ENCODE measurements around the gene DUSP19. TPM values are rescaled to one million over a fixed set of nuclear protein-coding genes. Genes with fewer than 3 reads are reported as not detected.

DUSP19 gene
- total and polyA plus RNA-seq, 2 of the 8 experiments (the other 6 are each of a cell fraction or from before 2014, with no cell fraction given): 0.73 to 2.3 TPM

DNA sequence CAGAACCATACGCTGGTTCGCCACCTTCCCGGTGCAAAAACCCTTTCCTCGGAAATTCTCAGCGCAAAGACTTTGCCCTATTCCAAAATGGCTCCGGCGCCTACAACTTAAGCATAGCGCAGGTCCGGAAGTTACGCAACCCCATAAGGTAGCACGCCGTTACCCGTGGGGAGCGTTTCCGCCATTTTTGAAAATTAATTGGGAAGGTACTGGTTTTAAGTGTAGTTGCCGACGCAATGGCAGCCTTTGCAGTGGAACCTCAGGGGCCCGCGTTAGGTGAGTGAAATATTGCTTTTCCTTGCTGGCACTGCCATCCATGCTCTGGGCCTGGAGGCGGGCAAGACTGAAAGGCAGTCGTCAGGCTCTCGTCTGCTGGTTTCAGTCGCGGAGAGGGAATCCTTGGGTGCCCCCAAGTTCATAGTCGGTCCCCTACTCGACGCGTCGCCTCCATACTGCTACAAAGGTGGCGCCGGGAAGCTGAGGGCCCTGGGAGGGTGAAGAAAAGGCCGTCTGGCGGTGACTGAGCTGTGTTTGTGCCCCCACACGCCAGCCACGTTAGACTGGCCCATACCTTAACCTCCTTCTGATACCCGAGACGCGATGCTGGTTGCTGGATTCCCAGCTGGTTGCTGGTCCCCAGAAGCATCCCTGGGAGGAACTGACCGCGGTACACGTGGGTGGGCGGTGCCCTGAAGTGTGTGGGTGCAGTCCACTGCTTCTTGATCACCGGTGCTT lies 45.8 kb downstream of the DUSP19 start, which contains the start of gene NUP35:
NUP35 (plus strand) TSS at position 222 of the 735 bp plus-strand sequence; CDS start at position 237, 15 bp downstream.
- H4K91ac ChIP-seq (replicated peaks; ENCODE audit: insufficient read length, low read length): peak within 1 kb of the TSS; percentile 89
- peak within 1 kb of the TSS; percentile 77 for H3K56ac ChIP-seq (replicated peaks; ENCODE audit: insufficient read length, low read depth, low read length)
- no peaks in the 10 kb centered on the region for H3K9me3 ChIP-seq (ENCODE audit: insufficient read depth in 2 of 2, low read depth in 1 of 2, low read length in 1 of 2)
- H3K79me2 ChIP-seq (ENCODE audit: control insufficient read depth in 1 of 2, insufficient read depth in 2 of 2, low read length in 2 of 2): peaks cover 18 to 50% of the 10 kb centered on the region in 2 experiments
- peaks cover under 1 to 11% (median 4%) of the 10 kb centered on the region in 4 experiments; a peak in 3 of 8 replicates for H3K36me3 ChIP-seq (ENCODE audit: control insufficient read depth in 2 of 4, insufficient read depth in 4 of 4, low read length in 3 of 4)
- no peak within 1 kb of the TSS for H3K23ac ChIP-seq (ENCODE audit: insufficient read length)
- H2BK20ac ChIP-seq (ENCODE audit: low read length): no peak within 1 kb of the TSS
- H4K5ac ChIP-seq (ENCODE audit: insufficient read length, low read depth, low read length): peak within 1 kb of the TSS; percentile 98
- ChIA-PET POLR2A (ENCODE audit: partially characterized antibody) (interaction anchor here (0.7 to 2.4 kb wide), 21 partner anchors 8 to 409 kb away, joined by 3 to 13 read pairs (median 4); partner anchors contain the start of genes DNAJC10 and DUSP19), CTCF (ENCODE audit: partially characterized antibody) (interaction anchor here (0.5 to 1.3 kb wide), 4 partner anchors 12 to 1085 kb away, joined by 3 to 5 read pairs (median 4); partner anchors contain the start of gene DUSP19)
- peak within 1 kb of the TSS; percentile 99 for H3K18ac ChIP-seq (ENCODE audit: extremely low read depth, low read length)
- H3K4me3 ChIP-seq (ENCODE audit: extremely low read depth in 1 of 4, insufficient read depth in 2 of 4, low read depth in 3 of 4, low read length in 4 of 4): peak within 1 kb of the TSS; percentile 72 to 96 (median 92)
- H2BK12ac ChIP-seq (ENCODE audit: low read depth, low read length): peak within 1 kb of the TSS; percentile 91; the same call in 1 of the 2 replicates
- 2% methylated on average over 43 of the region's 43 CpGs; no CpG with 5 or more reads in 1 of the 2 experiments for WGBS, 2 experiments (ENCODE audit: extremely low coverage in 1 of 2, insufficient coverage in 1 of 2, insufficient read length in 1 of 2, insufficient replicate concordance in 2 of 2, low coverage in 1 of 2, low lambda C conversion rate in 2 of 2, missing lambda C conversion rate in 1 of 2)
- H2AK5ac ChIP-seq (ENCODE audit: low read depth, low read length): peak within 1 kb of the TSS; percentile 57; the same call in 1 of the 2 replicates
- peak; percentile 84 for FAIRE-seq
- no peaks in the 10 kb centered on the region; the same call in 1 of the 2 replicates for H3K23me2 ChIP-seq (ENCODE audit: low read depth, low read length)
- DNase-seq (ENCODE audit: low read depth in 1 of 2, low spot score in 2 of 2): peak; percentile 82 to 94
- H2AFZ ChIP-seq (ENCODE audit: low read length): peak within 1 kb of the TSS; percentile 99
- peaks cover 0 to 12% (median 5%) of the 10 kb centered on the region in 4 experiments; a peak in 6 of 7 replicates for H3K4me1 ChIP-seq (replicated peaks in 1 of 4; ENCODE audit: control insufficient read depth in 3 of 4, insufficient read depth in 4 of 4, low read length in 3 of 4)
- peak within 1 kb of the TSS; percentile 50 for H3K4ac ChIP-seq (replicated peaks; ENCODE audit: insufficient read length, low read depth, low read length)
- H3K27ac ChIP-seq (ENCODE audit: low read depth, low read length): peak within 1 kb of the TSS; percentile 97
- H4K8ac ChIP-seq (ENCODE audit: extremely low read depth, insufficient read depth, low read length): peak within 1 kb of the TSS; percentile 99
- H2BK15ac ChIP-seq (ENCODE audit: low read length): peak within 1 kb of the TSS; percentile 75; the same call in 1 of the 2 replicates
- H3K79me1 ChIP-seq (ENCODE audit: low read depth, low read length): no peaks in the 10 kb centered on the region
- H3K4me2 ChIP-seq (ENCODE audit: insufficient read depth in 1 of 2, low read depth in 2 of 2, low read length in 2 of 2): peak within 1 kb of the TSS; percentile 79 to 89
- peaks cover 3 to 5% of the 10 kb centered on the region in 2 experiments for H4K20me1 ChIP-seq (replicated peaks in 1 of 2; ENCODE audit: control insufficient read depth in 1 of 2, insufficient read depth in 2 of 2, low read length in 2 of 2)
- H3K27me3 ChIP-seq (replicated peaks in 1 of 4; ENCODE audit: control insufficient read depth in 3 of 4, extremely low read depth in 1 of 4, insufficient read depth in 3 of 4, low read length in 3 of 4): no peaks in the 10 kb centered on the region
- peak within 1 kb of the TSS; percentile 98 for H2BK5ac ChIP-seq (ENCODE audit: low read depth, low read length)
- H2BK120ac ChIP-seq (replicated peaks; ENCODE audit: low read depth, low read length): no peak within 1 kb of the TSS
- peak within 1 kb of the TSS; percentile 95 to 99 (median 98) for H3K9ac ChIP-seq (replicated peaks in 1 of 4; ENCODE audit: extremely low read depth in 1 of 4, low read depth in 3 of 4, low read length in 3 of 4)
- no peak within 1 kb of the TSS for H3K14ac ChIP-seq (ENCODE audit: insufficient read length)
- TF ChIP-seq ASH2L (IDR thresholded peaks at IDR 0.05; ENCODE audit: low read length): peak; percentile 70
- TF ChIP-seq, protein P1, sequence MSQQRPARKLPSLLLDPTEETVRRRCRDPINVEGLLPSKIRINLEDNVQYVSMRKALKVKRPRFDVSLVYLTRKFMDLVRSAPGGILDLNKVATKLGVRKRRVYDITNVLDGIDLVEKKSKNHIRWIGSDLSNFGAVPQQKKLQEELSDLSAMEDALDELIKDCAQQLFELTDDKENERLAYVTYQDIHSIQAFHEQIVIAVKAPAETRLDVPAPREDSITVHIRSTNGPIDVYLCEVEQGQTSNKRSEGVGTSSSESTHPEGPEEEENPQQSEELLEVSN (IDR thresholded peaks at IDR 0.05): 0 out of 2 replicates have a peak, but pooled peaks have one; percentile 67
- TF ChIP-seq SRF (IDR thresholded peaks at IDR 0.05; ENCODE audit: low read depth, low read length): no peak
- no peak for TF ChIP-seq TCF12 (IDR thresholded peaks at IDR 0.05; ENCODE audit: low read depth, low read length)
- peak; percentile 51; the same call in 1 of the 2 replicates for TF ChIP-seq KDM5A (IDR thresholded peaks at IDR 0.05; ENCODE audit: low read length)
- TF ChIP-seq TAF1 (IDR thresholded peaks at IDR 0.05; ENCODE audit: low read depth, low read length): peak; percentile 90
- TF ChIP-seq, protein P2, sequence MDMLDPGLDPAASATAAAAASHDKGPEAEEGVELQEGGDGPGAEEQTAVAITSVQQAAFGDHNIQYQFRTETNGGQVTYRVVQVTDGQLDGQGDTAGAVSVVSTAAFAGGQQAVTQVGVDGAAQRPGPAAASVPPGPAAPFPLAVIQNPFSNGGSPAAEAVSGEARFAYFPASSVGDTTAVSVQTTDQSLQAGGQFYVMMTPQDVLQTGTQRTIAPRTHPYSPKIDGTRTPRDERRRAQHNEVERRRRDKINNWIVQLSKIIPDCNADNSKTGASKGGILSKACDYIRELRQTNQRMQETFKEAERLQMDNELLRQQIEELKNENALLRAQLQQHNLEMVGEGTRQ (IDR thresholded peaks at IDR 0.05; ENCODE audit: low read length): no peak
- TF ChIP-seq SIX5 (IDR thresholded peaks at IDR 0.05; ENCODE audit: low read depth, low read length): peak; percentile 60
- TF ChIP-seq FOSL1 (IDR thresholded peaks at IDR 0.05; ENCODE audit: insufficient read depth, low read depth, low read length): no peak
- peak; percentile 84 for TF ChIP-seq TBP (IDR thresholded peaks at IDR 0.05; ENCODE audit: low read depth, low read length)
